GM19372 (cell line): ENCODE data around the gene GAS2.

Experiments used
- ATAC-seq: cut with Tn5 transposase; IDR thresholded peaks from one replicate; pipeline ENCODE4 v1.9.1; 2021; ENCODE audit warnings: mild to moderate bottlenecking, low read depth, moderate library complexity; ENCODE audit not compliant: unreplicated experiment

Gene GAS2

DNA sequence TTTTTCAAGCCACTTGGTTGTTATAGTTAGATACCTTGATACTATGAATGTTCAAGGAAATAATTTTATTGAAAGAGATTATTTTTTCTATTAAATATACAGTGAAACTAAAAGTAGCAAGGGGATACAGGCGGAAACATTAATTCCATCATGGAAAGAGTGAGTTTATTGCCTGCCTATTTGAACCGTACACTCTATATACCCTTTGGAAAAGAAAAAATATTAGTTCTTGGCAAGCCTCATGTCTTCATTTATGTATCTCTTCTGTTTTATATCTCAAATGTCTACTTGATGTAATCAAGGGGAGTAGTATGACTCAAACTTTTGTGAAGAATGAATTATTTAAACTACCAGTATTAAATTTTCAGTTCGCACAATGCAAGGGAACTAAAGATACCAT lies 54.0 kb downstream of the GAS2 start:
- ATAC-seq: no peak

DNA sequence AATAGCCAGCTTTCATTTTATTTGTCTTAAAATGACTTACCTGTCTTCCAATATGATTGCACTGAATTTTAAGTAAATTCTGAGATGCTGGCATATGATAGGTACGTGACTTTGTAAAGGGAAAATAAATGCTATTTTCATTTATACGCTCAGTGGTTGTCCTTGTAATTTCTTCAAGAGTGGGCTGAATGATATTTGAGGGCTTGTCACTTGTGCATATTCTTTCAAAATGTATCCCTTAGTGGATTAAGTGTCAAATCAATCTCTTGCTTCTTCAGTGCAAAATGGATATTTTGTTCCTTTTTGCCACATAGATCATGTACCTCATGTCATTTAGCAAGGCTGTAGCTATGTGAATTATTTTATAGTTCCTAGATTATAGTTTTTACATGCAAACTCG lies 56.9 kb downstream of the GAS2 start:
- ATAC-seq: no peak

DNA sequence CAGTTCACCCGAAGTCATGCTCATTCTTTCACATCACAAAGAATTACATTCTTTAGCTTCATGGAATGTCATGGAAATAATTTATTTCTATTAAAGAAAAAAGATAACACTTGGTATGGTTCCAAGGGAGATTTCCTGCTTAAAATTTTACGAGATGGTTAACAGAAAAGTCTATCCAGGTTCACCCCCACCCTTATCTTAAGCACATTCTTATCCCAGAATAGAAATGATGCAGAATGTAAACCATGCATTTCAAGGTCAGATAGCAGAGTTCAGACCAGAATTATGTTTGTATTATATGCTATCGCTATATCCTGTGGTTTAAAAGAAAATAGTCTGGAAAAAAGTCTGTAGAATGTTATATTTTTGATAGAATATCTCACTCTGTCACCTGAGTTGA lies 58.7 kb downstream of the GAS2 start:
- no peak for ATAC-seq

DNA sequence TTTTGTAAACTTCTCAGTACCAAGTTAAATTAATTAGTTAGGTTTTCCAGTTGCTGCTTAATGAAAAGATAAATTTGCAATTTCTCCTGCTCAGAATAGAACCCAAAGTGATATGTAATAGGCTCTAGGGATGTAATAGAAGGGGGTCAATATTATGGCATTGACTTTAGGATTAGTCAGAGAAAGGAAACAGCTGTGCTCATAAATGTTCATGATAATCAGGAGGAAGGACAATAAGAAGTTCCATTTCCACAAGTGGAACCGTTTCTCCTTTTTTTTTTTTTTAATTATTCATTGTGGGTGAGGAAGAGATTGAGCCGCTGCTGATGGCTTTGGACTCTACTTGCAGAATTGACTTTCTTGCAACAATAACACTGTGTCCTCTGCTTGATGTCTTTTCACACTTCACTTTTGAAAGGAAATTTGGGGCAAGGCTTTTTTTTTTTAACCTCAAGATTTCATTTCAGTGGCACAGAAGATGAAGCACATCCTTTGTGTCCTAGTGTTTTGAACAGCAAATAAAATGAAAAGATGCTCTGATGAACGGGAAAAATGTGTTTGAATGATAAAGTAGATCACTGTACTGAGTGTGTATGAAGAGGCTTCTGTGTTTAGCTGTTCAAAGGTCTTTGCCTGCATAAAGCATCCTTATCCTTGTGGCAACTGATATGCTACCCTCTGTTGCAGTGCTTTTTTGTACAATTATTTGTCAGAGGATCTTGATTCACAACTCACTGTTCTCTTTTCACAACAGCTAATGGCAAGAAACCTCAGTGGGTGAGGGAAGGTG lies 62.4 kb downstream of the GAS2 start:
- no peak for ATAC-seq

DNA sequence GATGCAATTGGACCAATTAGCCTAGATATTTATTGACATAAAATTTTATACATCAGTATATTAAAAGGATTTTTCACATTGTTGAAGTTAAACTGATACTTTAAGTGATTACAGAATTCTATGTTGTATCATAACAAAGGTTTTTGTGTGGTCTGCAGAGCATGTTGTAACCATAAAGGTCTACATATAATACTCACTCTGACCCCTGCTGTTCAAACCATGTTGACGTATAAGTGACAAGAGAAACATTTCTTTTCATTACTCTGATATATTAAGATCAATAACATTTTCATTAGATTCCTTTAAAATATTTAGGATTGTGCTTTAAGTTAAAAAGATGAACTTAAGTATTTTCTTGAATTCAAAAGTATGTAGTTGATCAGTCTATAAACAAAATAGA lies 63.9 kb downstream of the GAS2 start:
- ATAC-seq: peak; percentile 70

DNA sequence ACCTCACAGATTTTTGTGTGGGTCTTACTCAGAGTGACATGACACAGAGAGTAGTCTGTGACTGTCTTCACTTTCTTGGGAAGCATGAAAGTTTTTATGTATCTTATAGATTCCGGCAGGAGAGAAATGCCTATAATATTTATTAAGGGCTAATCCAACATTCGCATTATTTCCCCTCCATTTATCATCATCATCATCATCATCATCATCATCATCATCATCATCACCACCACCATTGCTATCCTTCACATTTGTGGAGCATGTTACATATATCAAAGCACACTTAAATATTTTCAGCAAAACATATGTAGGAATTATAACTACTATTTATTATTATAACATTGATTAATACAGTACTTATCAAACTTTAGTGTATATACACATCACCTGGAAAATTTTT lies 66.2 kb downstream of the GAS2 start:
- no peak for ATAC-seq

DNA sequence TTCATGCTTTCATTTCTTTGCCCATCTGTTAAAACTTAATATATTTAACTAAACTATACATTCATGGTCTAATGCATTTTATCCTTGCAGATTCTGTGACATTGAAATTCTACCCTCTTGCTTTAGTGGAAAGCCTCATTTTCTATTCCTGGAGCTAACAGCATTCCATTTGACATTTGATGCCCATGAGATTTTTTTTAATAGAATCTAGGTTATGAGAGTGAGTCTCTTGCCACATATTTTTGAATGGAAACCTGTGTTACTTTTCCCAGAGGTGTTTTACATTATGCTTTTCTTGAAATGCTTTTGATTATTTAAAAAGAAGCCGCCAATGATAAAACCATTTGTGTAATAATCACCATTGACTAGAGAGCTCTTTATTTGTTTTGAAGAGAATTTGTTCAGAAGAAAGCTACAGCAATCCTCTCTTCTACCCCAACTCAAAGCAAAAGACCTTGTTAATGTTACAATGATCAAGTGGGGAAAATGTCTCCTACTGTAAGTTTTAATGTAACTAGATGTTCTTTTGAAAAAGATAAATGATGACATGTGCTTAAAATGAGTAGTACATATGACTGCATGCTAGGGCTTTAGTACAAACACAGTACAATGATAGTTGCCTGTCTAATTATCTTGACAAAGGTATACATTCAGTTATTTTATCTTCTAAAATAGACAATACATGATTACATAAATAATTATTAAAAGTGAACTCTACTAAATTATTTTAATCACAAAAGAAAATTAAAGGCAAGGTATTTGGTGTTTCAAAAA lies 67.3 kb downstream of the GAS2 start:
- ATAC-seq: no peak

DNA sequence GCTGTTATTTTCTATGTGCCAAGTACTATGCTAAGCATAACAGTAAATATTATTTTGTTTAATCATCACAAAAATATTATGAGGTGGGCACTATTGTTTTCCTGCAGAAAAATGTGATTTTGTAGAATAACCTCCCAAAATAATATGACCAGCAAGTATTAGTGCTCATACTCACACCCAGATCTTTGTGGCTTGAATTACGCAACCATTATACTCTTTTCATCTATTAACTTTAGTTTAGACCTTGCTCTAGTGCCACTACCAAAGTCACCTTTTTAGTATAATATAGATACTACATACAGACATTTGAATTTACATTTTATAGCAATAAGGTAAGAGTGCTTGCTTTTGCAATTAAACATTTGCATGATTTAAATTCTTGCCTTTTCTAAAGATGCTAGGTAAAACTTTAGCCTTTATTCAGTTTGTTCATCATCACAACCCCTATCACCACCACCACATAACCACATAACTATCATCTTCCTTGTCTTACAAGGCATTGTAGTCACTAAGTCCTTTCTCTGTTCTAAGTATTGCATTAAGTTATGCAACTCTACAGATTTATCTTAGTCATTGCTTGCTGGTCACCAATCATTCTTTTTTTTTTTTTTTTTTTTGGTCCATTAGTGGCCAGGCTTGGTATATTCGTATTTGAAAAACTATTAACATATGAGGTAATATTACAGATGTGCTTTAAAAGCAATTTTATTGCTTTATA lies 68.4 kb downstream of the GAS2 start:
- no peak for ATAC-seq

DNA sequence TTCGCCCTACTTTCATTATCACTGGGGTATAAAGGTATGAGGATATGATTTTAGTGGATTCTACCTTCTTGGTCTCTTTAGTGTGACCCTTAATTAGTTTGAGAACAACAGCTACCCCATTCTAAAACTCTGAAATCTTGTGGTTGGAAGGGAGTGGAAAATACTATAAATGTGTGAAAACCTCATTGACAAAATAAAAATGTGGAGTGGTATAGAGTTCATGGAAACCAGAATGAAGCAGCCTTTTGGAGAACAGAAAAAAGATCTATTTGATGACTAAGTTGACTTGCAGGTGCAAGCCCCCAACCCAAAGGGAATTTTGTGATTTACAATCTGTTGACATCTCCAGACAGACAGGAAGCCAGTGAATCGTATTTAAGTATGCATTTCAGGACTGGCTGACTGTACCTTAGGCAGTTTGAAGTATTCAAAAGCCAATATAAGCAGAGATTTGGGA lies 75.8 kb downstream of the GAS2 start:
- ATAC-seq: no peak

DNA sequence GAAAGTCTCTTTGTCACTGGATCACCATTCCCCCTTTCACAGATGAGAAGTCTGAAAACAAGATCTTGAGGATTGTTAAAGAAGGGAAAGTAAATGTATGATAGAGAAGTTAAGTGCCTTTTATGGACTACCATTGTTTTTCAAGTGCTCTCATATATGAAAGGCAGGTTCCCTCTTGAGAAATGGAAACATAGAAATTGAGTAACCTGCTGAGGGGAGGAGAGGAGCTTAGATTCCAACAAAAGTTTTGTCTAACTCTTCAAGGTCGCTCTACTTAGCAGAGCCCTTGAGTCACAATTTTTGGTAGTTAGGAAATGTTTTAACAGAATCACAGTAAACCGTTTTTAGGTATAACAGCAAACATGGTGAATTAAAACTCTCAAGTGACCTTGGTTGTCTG lies 83.1 kb downstream of the GAS2 start:
- no peak for ATAC-seq

DNA sequence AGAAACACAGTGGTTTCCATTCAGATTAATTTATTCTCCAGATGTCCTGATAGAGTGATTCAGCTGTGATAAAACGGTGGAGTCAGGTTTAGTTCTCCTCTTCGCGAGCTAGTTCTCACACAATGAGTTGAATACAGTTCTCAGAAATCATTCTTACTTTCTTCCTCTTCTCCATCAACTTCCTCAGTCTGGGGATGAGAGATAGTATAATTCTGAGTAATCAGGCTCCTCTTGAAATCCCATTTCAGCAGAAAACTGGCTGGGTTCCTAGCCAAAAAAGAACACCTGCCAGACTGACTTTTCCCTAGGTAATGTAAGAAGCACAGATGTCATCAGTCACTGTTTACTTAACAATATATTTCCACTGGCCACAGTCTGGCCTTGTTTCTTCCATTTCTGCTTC lies 86.5 kb downstream of the GAS2 start:
- no peak for ATAC-seq

DNA sequence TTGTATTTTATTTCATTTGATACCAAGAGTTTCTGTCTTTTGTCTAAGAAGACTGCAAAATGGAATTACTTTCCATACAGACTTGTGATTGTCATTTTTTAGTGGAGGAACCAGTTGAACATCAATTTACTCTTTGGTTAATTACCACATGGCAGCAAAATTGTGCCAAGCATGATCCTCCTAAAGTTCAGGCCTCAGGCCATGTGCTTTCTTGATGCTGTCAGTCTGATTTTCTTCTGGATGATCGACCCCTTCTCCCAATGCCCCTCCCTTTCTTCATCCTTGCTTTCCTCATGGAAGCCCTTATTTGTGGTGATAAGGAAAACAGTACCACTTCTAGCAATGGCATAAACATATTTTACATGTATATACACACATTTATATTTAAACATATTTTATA lies 87.0 kb downstream of the GAS2 start:
- ATAC-seq: no peak

DNA sequence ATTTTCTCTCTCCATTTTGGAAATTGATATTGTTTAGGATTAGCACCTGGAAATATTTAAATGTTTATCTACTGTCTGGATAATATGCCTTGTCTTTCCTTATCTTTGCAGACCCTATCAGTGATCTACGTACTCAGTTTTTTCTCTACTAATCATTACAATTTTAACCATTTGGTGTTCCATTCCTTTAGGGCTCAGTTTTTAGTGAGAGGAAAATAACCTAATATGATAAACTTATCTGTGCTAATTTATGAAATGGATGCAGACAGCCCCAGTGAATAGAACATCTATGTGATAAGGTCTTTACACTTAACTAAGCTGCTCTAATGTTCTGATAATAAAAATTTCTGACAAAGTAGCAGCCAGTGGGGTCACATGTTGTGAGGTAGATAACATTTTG lies 94.7 kb downstream of the GAS2 start:
- no peak for ATAC-seq

DNA sequence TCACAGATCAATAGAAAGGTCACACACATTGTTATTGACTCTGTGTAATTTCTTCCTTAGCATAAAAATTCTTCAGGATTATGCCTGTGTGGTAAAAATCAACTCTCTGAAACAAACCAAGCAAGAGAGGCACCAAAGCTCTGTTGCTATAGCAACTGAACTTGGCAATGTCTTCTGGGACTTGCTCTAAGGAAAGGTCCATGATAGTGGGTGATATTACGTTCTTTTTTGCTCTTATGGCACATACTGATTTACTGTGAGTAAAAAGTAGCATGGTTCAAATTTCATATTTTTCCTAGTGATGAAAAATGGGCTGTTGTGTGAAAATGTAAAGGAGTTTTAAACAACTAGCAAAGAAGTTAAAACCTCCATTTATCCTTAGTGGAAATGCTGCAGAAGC lies 96.8 kb downstream of the GAS2 start:
- no peak for ATAC-seq

DNA sequence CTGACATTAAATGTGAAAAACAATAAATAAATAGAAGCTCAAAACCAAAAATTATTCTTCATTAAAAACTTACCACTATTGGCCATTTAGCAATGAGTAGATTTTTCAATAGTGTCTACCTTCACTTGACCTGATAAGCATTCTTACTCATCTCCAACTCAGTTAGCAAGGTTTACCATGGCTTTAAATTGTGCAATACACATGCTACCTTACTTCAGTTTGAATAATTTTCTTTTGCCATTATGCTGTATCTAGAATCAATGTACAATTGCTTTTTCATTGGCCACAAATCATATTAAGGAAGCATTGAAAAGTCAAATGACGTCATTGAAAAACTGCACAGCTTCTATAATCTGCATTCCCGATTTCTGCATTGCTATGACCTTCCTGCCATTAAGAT lies 98.3 kb downstream of the GAS2 start:
- ATAC-seq: no peak

DNA sequence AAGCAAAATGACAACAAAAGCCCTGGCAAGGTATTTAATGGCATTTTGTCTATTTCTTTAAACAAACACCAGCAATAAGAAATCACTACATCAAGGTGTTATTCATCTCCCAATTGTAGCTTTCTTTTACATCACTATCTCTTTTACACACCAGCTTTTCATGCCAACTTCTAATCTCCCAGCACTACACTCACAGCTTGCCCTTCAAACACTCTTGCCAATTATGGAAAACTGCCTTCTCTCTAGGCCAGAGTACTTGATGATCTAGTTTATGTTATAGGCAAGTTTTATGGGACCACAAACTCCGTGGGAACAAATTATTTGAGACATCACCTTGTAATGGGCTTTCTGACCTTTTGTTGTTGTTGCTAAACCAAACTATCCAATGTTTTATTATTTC lies 101.9 kb downstream of the GAS2 start:
- ATAC-seq: no peak

DNA sequence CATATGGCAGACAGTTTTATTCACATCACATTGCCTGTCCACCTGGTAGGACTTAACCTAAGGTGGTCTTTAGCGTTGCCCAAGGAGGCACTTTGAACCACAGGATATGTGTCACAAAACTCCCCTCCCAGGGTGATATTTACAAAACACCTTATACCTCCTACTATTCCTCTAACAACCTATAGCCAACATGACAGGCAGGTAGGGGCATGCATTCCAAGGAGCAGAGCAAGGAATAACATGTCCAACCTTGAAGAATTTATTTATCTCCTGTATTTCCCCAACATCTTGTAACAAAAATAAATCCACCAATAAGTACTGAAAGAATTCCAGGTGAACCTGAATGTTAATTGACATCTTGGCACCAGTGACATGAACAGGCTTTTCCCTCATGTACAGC lies 102.7 kb downstream of the GAS2 start:
- no peak for ATAC-seq

DNA sequence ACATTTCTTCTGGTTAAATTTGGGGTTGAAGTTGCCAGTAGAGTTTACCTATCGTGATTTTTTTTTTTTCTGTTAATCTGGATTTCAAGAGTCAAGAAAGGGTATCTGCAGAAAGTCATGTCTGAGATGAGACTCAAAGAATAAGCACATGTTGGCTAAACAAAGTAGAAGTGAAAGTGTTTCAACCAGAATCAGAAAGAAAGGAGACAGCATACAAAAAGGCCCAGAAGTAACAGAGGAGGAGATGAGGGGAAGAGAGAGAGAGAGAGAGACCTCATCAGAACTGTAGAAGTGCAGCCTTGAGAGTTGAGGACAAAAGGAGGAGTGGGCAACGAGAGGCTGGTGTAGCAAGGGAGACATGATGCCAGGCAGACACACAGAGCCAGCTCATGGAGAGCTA lies 108.3 kb downstream of the GAS2 start:
- ATAC-seq: no peak

DNA sequence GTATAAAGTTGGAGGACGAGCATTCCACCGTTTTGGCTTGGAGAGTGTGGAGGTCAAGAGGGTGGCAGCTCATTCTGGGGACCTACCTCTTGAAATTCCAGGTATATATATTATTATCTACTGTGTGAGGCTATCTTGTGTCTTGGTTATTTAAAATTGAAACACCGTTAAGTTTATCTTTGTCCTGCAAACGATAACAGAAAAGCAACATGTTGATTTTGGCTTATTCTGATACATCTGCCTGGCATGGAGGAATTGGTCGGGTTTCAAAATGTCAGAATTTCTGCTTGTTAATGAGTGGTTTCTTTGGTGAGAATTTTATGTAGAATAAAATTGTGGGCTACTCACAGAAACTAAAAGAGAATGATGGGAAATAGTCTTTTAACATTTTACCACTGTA lies 108.8 kb downstream of the GAS2 start:
- no peak for ATAC-seq

DNA sequence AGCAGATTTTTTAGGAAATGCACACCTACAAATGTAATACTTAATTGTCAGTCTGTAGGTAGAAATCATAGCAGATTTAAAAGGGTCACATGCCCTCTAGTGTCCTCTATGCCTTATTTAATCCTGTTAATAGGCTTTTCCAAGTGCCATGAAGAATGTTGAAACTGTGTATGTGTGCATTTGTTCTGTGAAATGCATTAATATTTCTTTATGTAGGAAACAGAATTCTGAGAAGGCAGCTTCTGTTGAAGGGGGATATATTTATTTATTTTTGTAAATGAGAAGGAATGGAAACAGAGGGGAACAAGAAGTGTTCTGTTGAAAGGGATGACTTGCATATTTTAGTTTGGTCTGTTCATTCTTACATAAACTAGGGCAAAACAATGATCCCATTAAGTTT lies 112.2 kb downstream of the GAS2 start:
- no peak for ATAC-seq

DNA sequence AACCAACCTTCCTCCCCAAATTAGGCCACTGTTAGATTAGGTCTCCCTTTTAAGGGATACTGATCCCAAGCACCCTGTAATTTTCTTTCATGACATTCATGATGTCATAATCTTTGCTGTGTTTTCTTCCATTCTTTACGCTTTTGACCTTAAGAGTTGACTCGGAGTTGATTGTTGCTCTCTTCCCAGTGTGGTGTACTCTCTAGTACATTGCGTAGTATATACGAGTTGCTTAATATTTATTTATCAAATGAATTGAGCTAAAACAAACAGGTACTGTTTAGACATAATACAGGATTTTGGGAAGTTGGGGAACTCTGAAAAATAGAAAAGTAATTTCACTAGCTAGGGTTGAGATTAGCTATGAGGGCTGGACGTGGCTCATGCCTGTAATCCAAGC lies 113.4 kb downstream of the GAS2 start:
- no peak for ATAC-seq
